Lower leg skin (tissue), 3 donors: ENCODE results near the gene HAAO.

ENCODE experiments used
- POLR2A ChIP-seq, 2 donors: fragments of 450-650 bp; IDR thresholded peaks; one replicate each; pipeline ENCODE4 v1.6.1; 2016 to 2017; ENCODE audit warnings: antibody characterized with exemption in 2 of 2, mild to moderate bottlenecking in 1 of 2, moderate library complexity in 1 of 2
- TF ChIP-seq, protein P1 (sequence below), 3 donors: fragments of 450-650 bp; IDR thresholded peaks; one replicate each; pipeline ENCODE4 v1.5.1; 2016; ENCODE audit warnings: antibody characterized with exemption in 3 of 3, mild to moderate bottlenecking in 3 of 3, moderate library complexity in 2 of 3

DNA sequence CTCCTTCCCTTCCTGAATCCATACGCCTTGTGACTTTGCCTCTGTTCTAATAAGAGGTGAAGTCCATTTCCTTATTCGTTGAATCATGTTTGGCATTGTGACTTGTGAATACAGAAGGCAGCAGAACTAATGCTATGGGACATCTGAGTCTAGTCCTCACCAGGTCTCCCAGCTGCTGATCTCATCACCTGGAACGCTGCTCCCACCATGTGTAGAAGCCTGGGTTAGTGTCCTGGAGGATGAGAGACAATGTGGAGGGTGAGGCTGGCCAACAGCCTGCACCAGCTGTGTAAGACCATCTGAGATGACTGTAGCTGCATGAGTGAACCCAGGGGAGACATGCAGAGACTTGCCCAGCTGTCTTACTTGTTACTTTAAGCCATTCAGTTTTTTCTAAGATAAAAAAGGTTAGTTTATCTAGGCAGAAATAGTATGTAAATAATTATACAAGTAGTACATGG, 3.5 kb upstream of the HAAO start:
- TF ChIP-seq, protein P1, sequence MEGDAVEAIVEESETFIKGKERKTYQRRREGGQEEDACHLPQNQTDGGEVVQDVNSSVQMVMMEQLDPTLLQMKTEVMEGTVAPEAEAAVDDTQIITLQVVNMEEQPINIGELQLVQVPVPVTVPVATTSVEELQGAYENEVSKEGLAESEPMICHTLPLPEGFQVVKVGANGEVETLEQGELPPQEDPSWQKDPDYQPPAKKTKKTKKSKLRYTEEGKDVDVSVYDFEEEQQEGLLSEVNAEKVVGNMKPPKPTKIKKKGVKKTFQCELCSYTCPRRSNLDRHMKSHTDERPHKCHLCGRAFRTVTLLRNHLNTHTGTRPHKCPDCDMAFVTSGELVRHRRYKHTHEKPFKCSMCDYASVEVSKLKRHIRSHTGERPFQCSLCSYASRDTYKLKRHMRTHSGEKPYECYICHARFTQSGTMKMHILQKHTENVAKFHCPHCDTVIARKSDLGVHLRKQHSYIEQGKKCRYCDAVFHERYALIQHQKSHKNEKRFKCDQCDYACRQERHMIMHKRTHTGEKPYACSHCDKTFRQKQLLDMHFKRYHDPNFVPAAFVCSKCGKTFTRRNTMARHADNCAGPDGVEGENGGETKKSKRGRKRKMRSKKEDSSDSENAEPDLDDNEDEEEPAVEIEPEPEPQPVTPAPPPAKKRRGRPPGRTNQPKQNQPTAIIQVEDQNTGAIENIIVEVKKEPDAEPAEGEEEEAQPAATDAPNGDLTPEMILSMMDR (IDR thresholded peaks at IDR 0.05), result no peak
- no peak for TF ChIP-seq POLR2A (IDR thresholded peaks at IDR 0.05)
